Left lung (tissue), 10 donors: ENCODE measurements around the gene CD4. TPM values are rescaled to one million over a fixed set of nuclear protein-coding genes. Genes with fewer than 3 reads are reported as not detected.

ENCODE experiments used
- ATAC-seq: fragments of 200-7000 bp; cut with Tn5 transposase; one replicate; pipeline ENCODE4 v1.9.1; 2020; ENCODE audit warnings: moderate library complexity
- DNase-seq, 4 donors: peaks; one replicate each; pipeline ENCODE4 v3.0.0-alpha.2; 2013 to 2020
- H3K27ac ChIP-seq, 2 donors: fragments of 200-600 bp; sonication (generic) in 1 of 2; one replicate each; pipeline versions ENCODE4 v1.5.0 to v1.8.0; 2020 to 2021
- H3K27me3 ChIP-seq, 2 donors: fragments of 200-600 bp; sonication (generic) in 1 of 2; one replicate each; pipeline versions ENCODE4 v1.5.0 to v1.8.0; 2020 to 2021
- H3K36me3 ChIP-seq, 2 donors: fragments of 200-600 bp; sonication (generic) in 1 of 2; one replicate each; pipeline versions ENCODE4 v1.5.0 to v1.8.0; 2020 to 2021
- H3K4me1 ChIP-seq, 2 donors: fragments of 200-600 bp; one replicate each; pipeline ENCODE4 v1.8.0; 2021
- H3K4me3 ChIP-seq, 2 donors: fragments of 200-600 bp; sonication (generic) in 1 of 2; one replicate each; pipeline versions ENCODE4 v1.5.0 to v1.8.0; 2020 to 2021; ENCODE audit warnings: mild to moderate bottlenecking in 1 of 2
- H3K9me3 ChIP-seq, 2 donors: fragments of 200-600 bp; sonication (generic) in 1 of 2; one replicate each; pipeline versions ENCODE4 v1.5.0 to v1.8.0; 2020 to 2021
- CTCF ChIP-seq, 2 donors: fragments of 200-600 bp; sonication (generic) in 1 of 2; IDR thresholded peaks; one replicate each; pipeline versions ENCODE4 v1.5.0 to v1.8.0; 2021; ENCODE audit warnings: antibody characterized with exemption in 2 of 2
- intact Hi-C, 2 donors: fragments of 100-400 bp; cut with DNase I; formaldehyde crosslinking; loops; one replicate each; pipeline versions ENCODE4 v1.11.2 to v1.14.2; 2022
- polyA plus RNA-seq, 6 donors: library from polyadenylated mRNA; unstranded; fragments of 120-200 nt; gene quantifications; one replicate each; pipeline ENCODE4 v1.2.1, GENCODE V29; 2013; ENCODE audit not compliant: insufficient read length in 6 of 6
- total RNA-seq, 2 donors: library from RNA; stranded (reverse); fragmentation: NEBNext Ultra II Directional; extraction: Animal tissue kit (Norgen Biotek cat#: 25700); gene quantifications; one replicate each; pipeline ENCODE4 v1.2.1, GENCODE V29; 2021
- donor health status: DM: no; HTN: yes; CAD: no.
- donor health status: DM: no; HTN: no; CAD: no.

The CD4 gene
- total and polyA plus RNA-seq, 8 donors = 64.5 to 97.8 (median 92.9) TPM

- no peaks in the 10 kb centered on the region for H3K9me3 ChIP-seq
- H3K27ac ChIP-seq = no peak overlapping the region
- H3K36me3 ChIP-seq = peaks cover 0 to 40% of the 10 kb centered on the region in 2 donors
- ATAC-seq (no peak), DNase-seq (no peak)
- no peak for TF ChIP-seq CTCF (IDR thresholded peaks at IDR 0.05)
- intact Hi-C loops = no loop called here
- H3K4me3 ChIP-seq = no peak overlapping the region
- H3K4me1 ChIP-seq = peaks cover 11 to 29% of the 10 kb centered on the region in 2 donors
- H3K27me3 ChIP-seq = no peaks in the 10 kb centered on the region
Measured at GRCh38 chr12:6854036-6854435, 64.7 kb downstream of the CD4 start.

- Histone ChIP-seq H3K9me3 (no peaks in the 10 kb centered on the region), H3K4me1 (peaks cover 11 to 24% of the 10 kb centered on the region in 2 donors), H3K27me3 (no peaks in the 10 kb centered on the region), H3K4me3 (no peak overlapping the region), H3K36me3 (peaks cover 0 to 53% of the 10 kb centered on the region in 2 donors), H3K27ac (no peak overlapping the region)
- intact Hi-C loops = no loop called here
- ATAC-seq = no peak
- no peak for TF ChIP-seq CTCF (IDR thresholded peaks at IDR 0.05)
- DNase-seq = no peak
Measured at GRCh38 chr12:6855322-6855721, 66.0 kb downstream of the CD4 start.

- H3K27me3 ChIP-seq = no peaks in the 10 kb centered on the region
- peaks cover 0 to 88% of the 10 kb centered on the region in 2 donors for H3K36me3 ChIP-seq
- no peaks in the 10 kb centered on the region for H3K9me3 ChIP-seq
- H3K4me1 ChIP-seq = peaks cover 0 to 4% of the 10 kb centered on the region in 2 donors
- no peak for DNase-seq
- no peak overlapping the region for H3K27ac ChIP-seq
- H3K4me3 ChIP-seq = no peak overlapping the region
- TF ChIP-seq CTCF (IDR thresholded peaks at IDR 0.05) = no peak
- no peak for ATAC-seq
- intact Hi-C loops = no loop called here
Measured at GRCh38 chr12:6858799-6859198, 69.5 kb downstream of the CD4 start.

GRCh38 chr12:6860116-6860515 is 70.8 kb downstream of the CD4 start:
- H3K4me3 ChIP-seq = no peak overlapping the region
- intact Hi-C loops = no loop called here
- no peaks in the 10 kb centered on the region for H3K4me1 ChIP-seq
- no peak for DNase-seq
- no peak for TF ChIP-seq CTCF (IDR thresholded peaks at IDR 0.05)
- no peak for ATAC-seq
- no peaks in the 10 kb centered on the region for H3K9me3 ChIP-seq
- H3K36me3 ChIP-seq = peaks cover 0 to 100% of the 10 kb centered on the region in 2 donors
- no peaks in the 10 kb centered on the region for H3K27me3 ChIP-seq
- no peak overlapping the region for H3K27ac ChIP-seq

GRCh38 chr12:6860942-6861341 is 71.6 kb downstream of the CD4 start:
- H3K4me1 ChIP-seq = no peaks in the 10 kb centered on the region
- no peaks in the 10 kb centered on the region for H3K9me3 ChIP-seq
- ATAC-seq = no peak
- no peak for TF ChIP-seq CTCF (IDR thresholded peaks at IDR 0.05)
- intact Hi-C loops = no loop called here
- no peak overlapping the region for H3K4me3 ChIP-seq
- no peak for DNase-seq
- H3K27me3 ChIP-seq = no peaks in the 10 kb centered on the region
- H3K36me3 ChIP-seq = peaks cover 0 to 100% of the 10 kb centered on the region in 2 donors
- H3K27ac ChIP-seq = no peak overlapping the region
